ENCODE data around the gene KLK11.

The KLK11 gene

DNA sequence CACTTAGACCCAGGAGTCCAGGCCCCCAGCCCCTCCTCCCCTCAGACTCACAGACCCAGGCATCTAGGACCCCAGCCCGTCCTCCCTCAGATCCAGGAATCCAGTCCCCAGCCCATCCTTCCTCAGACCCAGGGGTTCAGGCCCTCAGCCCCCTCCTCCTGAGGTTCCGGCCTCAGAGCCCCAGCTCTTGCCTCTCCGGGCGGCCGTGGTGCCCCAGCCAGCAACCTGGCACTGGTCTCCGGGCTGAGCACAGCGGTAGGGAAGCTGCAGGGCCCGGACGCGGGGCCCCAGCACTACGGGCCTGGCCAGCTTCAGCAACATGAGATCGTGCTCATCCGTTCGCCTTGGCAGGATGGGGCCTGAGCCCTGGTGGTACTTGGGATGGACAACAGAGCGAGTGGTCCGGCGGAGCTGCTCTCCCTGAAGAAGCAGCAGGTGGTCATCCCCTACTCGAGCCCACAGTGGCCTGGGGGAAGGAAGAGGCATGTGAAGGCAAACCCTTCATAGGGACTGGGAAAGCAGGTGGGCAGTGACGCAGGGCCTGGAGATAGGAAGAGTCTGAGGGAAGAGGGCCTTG lies 10.6 kb downstream of the KLK11 start:
- no peak for DNase-seq (ENCODE audit: low spot score)
- Histone ChIP-seq H3K4me3 (no peak overlapping the region), H3K27ac (no peak overlapping the region)
- TF ChIP-seq, protein P1, sequence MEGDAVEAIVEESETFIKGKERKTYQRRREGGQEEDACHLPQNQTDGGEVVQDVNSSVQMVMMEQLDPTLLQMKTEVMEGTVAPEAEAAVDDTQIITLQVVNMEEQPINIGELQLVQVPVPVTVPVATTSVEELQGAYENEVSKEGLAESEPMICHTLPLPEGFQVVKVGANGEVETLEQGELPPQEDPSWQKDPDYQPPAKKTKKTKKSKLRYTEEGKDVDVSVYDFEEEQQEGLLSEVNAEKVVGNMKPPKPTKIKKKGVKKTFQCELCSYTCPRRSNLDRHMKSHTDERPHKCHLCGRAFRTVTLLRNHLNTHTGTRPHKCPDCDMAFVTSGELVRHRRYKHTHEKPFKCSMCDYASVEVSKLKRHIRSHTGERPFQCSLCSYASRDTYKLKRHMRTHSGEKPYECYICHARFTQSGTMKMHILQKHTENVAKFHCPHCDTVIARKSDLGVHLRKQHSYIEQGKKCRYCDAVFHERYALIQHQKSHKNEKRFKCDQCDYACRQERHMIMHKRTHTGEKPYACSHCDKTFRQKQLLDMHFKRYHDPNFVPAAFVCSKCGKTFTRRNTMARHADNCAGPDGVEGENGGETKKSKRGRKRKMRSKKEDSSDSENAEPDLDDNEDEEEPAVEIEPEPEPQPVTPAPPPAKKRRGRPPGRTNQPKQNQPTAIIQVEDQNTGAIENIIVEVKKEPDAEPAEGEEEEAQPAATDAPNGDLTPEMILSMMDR (IDR thresholded peaks at IDR 0.05), result no peak

DNA sequence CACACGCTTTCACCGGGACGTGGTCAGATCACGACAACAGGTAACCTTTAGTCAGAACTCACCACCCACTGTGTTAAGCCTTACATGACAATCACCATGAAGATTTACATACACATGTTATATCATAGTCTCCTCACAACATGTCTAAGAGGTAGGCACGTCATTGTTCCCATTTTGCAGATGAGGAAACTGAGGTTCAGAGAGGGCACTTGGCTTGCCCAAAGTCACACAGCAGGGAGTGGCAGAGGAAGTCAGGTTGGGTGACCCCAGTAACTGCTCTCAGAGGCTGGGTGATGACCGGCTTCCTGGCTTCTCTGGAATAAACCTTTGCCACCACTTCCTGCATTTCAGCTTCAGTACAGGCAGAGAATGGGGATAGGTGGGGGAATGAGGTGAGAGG lies 12.2 kb downstream of the KLK11 start:
- Histone ChIP-seq H3K4me3 (no peak overlapping the region), H3K27ac (no peak overlapping the region)
- no peak for DNase-seq (ENCODE audit: low spot score)
- TF ChIP-seq, protein P1 (IDR thresholded peaks at IDR 0.05), result no peak

DNA sequence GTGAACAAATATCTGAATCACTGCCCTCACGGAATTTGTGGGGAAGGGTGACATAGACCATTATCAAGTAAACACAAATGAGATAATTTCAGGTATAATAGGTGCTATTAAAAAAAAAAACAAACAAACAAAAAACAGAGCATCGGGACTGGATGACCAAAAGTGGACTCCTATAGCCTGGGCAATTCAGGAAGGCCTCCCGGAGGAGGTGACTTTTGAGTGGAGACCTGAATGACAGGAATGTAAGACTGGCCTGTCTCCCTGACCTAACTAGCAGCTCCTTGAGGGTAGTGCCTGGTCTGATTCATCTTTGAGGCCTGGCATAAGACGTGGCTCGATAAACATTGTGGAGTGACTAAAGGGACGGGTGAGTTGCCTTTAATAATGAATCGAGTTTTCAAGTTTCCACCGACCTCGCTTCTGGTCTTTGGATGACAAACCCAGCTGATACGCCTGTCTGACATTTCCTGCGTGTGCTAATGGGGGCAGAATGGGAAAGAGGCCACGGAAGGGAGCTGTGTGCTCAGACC lies 13.7 kb downstream of the KLK11 start:
- DNase-seq (ENCODE audit: low spot score), result no peak
- H3K4me3 ChIP-seq, result no peak overlapping the region
- TF ChIP-seq, protein P1 (IDR thresholded peaks at IDR 0.05), result no peak
- no peak overlapping the region for H3K27ac ChIP-seq

DNA sequence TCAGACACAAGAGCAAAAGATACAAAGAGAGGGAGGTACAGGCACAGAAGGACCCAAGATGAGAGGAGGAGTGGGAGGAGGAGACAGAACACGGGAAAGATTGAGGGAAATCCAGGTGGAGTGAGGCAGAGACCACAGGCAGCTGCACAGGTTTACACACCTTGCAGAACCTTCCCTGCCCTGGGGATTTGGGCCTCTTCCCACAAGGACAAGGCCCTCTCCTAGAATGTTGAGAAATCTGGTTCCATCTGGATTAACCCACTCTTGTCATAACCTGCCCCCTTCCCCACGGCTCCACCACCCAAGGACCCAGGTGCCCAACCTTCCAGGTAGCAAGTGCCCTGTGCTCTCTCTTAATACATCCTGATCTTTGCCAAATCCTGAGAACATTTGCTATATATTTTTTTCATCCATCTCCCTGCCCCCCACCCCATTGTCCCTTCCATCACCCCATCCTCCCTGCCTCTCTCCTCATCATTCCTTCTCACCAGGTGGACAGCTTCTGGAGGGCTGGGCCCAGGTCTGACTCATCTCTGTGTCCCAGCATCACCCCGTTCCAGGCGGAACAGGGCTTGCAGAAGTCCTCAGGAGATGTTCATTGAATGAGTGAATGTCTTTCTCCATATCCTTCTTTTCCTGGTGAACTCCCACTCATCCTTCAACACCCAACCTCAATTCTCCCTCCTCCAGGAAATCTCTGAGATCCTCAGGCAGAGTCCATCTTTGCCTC lies 16.2 kb downstream of the KLK11 start:
- DNase-seq (ENCODE audit: low spot score), result no peak

DNA sequence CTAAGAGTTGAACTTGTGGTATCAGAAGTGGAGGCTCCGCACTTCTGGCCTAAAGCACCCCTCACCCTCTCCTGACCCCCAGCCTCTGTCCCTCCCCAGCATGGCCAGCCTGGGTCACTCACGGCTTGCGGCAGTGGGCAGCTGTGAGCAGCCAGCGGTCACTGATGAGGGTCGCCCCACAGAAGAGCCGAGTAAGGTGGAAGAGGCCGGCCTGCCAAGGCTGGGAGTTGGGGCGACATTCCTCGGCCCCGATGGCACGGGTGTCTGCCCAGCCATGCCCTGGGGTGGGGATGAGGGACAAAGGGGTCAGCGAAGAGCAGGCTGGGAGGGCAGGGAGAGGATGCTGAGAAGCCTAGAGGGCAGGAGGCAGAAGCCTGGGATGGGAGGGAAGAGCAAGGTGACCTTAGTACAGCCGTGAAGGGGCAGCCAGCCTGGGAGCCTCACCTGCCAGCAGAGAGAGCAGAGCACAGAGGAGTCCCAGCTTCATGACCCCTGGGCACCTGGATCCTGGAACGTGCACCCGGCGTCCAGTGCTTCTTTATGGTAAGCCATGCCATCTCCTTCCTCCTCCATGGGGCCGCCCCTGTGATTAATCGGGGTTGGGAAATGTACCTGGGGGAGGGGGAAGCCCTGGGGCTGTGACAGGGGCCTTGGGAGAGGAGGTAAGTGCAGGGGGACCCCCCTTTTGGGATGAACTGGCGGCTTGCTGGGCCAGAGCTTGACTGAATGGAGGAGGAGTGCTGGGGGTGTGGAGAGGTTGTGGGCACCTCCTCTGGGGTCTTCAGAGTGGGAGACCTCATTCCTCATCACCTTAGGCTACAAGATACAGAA lies 17.1 kb downstream of the KLK11 start:
- DNase-seq (ENCODE audit: low spot score), result no peak
- no peak overlapping the region for H3K4me3 ChIP-seq
- TF ChIP-seq, protein P1 (IDR thresholded peaks at IDR 0.05), result no peak
- no peak overlapping the region for H3K27ac ChIP-seq

More for the DNA sequence above, 16.2 kb downstream of the KLK11 start:
- Histone ChIP-seq H3K27ac (no peak overlapping the region), H3K4me3 (no peak overlapping the region)
- TF ChIP-seq, protein P1 (IDR thresholded peaks at IDR 0.05), result no peak

DNA sequence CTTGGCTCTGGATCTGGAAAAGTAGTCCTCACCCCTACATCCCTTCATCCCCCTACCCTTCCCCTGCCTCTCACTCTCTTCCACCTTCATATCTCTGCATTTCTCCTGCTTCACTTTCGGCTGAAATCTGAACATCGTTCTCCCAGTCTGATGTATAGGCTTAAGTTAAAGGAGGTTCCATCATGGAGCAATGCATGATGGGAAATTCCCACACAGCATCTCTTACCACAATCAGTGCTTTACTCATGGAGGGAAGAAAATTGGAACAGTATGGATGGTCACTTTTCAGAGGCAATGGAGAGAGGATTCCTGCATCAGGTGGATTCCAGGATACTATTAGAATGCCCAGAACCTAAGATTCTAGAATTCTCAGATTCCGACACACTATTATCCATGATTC lies 18.9 kb downstream of the KLK11 start:
- Histone ChIP-seq H3K4me3 (no peak overlapping the region), H3K27ac (no peak overlapping the region)
- TF ChIP-seq, protein P1 (IDR thresholded peaks at IDR 0.05), result no peak
- no peak for DNase-seq (ENCODE audit: low spot score)

Measured in coronary artery (tissue), 2 donors.